HepG2 (cell line): Measurements from ENCODE around the gene ASTN2. TPM values are rescaled to one million over a fixed set of nuclear protein-coding genes. Genes with fewer than 3 reads are reported as not detected.

ENCODE experiments used
- ATAC-seq: fragments of 200-7000 bp; cut with Tn5 transposase; 3 replicates; pipeline ENCODE4 v1.9.1; 2020; ENCODE audit warnings: mild to moderate bottlenecking, moderate library complexity
- BruUV-seq: library from RNA; stranded (reverse); fragments of 400-500 nt; replicated peaks from 2 replicates; lab custom pipeline; 2021; lab: Mats Ljungman, UMichigan
- CTCF ChIA-PET: fragments of 300-600 bp; formaldehyde crosslinking; extraction: SDS; loops from one replicate; lab custom pipeline; 2021; ENCODE audit warnings: low total read pairs, inconsistent platforms, low intra/inter-chr PET ratio; lab: Yijun Ruan, JAX
- POLR2A ChIA-PET: fragments of 350-600 bp; sonication (Branson Sonifier 250); formaldehyde crosslinking; loops from one replicate; lab custom pipeline; 2020; ENCODE audit warnings: antibody characterized with exemption, inconsistent platforms; lab: Yijun Ruan, JAX
- DNase-seq: peaks from one replicate; pipeline ENCODE4 v3.0.0-alpha.2; 2015; ENCODE audit warnings: low spot score
- FAIRE-seq: peaks from 3 replicates; lab custom pipeline; 2011; peaks lifted over from hg19 to GRCh38; lab: Jason Lieb, UNC
- H2AFZ ChIP-seq: one replicate; pipeline ENCODE4 v1.6.1; 2011; ENCODE audit warnings: low read length, inconsistent platforms
- H3K27ac ChIP-seq: fragments of 300-600 bp; 3 replicates; pipeline ENCODE4 v1.8.0; 2011; ENCODE audit warnings: mixed run types, mild to moderate bottlenecking, mixed read lengths, low read length, inconsistent platforms; ENCODE audit not compliant: insufficient read depth; ENCODE audit errors: extremely low read length
- H3K27me3 ChIP-seq, 2 experiments: fragments of 200-600 bp in 1 of 2; 2 replicates in 1 of 2; 3 replicates in 1 of 2; pipeline versions ENCODE4 v1.6.0 to v1.8.0; 2011; ENCODE audit warnings: low read length in 2 of 2, mild to moderate bottlenecking in 2 of 2, moderate library complexity in 2 of 2, inconsistent platforms in 1 of 2; ENCODE audit not compliant: insufficient read depth in 2 of 2, control insufficient read depth in 1 of 2
- H3K36me3 ChIP-seq, 2 experiments: fragments of 200-600 bp in 1 of 2; replicated peaks in 1 of 2; 2 replicates in 1 of 2; 3 replicates in 1 of 2; pipeline versions ENCODE4 v1.5.1 to v1.8.0; 2011; ENCODE audit warnings: low read length in 2 of 2, inconsistent platforms in 1 of 2; ENCODE audit not compliant: insufficient read depth in 2 of 2, control insufficient read depth in 1 of 2
- H3K4me1 ChIP-seq: 2 replicates; pipeline ENCODE4 v1.5.1; 2012; ENCODE audit warnings: low read length, inconsistent platforms; ENCODE audit not compliant: insufficient read depth
- H3K4me2 ChIP-seq: 2 replicates; pipeline ENCODE4 v1.6.0; 2011; ENCODE audit warnings: low read depth, low read length, inconsistent platforms
- H3K4me3 ChIP-seq, 3 experiments: fragments of 200-600 bp in 1 of 3; sonication (generic), shearing (Covaris generic) in 1 of 3; replicated peaks in 1 of 3; 2 replicates each; pipeline ENCODE4 v1.5.1; 2011 to 2016; ENCODE audit warnings: low read length in 3 of 3, inconsistent platforms in 2 of 3, low read depth in 2 of 3, mild to moderate bottlenecking in 2 of 3, control low read depth in 1 of 3, mixed read lengths in 1 of 3; ENCODE audit not compliant: insufficient read depth in 1 of 3
- H3K79me2 ChIP-seq: one replicate; pipeline ENCODE4 v1.6.1; 2011; ENCODE audit warnings: low read length, inconsistent platforms; ENCODE audit not compliant: insufficient read depth
- H3K9ac ChIP-seq: 2 replicates; pipeline ENCODE4 v1.6.0; 2011; ENCODE audit warnings: mild to moderate bottlenecking, low read depth, low read length, inconsistent platforms; ENCODE audit not compliant: insufficient read depth
- H3K9me3 ChIP-seq: 2 replicates; pipeline ENCODE4 v1.5.1; 2012; ENCODE audit warnings: mild to moderate bottlenecking, low read length
- H4K20me1 ChIP-seq: 2 replicates; pipeline ENCODE4 v1.6.0; 2011; ENCODE audit warnings: inconsistent platforms, mild to moderate bottlenecking, low read length, moderate library complexity; ENCODE audit not compliant: insufficient read depth
- ARNT ChIP-seq: fragments of 450-650 bp; IDR thresholded peaks from 2 replicates; pipeline ENCODE4 v1.6.1; 2017
- ATF1 ChIP-seq: IDR thresholded peaks from 2 replicates; pipeline ENCODE4 v1.6.1; 2016; ENCODE audit warnings: mild to moderate bottlenecking, control low read depth
- NR0B2 ChIP-seq: sonication (generic); formaldehyde crosslinking; IDR thresholded peaks from 2 replicates; pipeline ENCODE4 v1.4.0; 2020; ENCODE audit warnings: mild to moderate bottlenecking, missing genetic modification reagents
- PHB2 ChIP-seq: fragments of 450-650 bp; IDR thresholded peaks from 2 replicates; pipeline ENCODE4 v1.6.1; 2018; ENCODE audit not compliant: partially characterized antibody
- TFDP1 ChIP-seq: IDR thresholded peaks from 2 replicates; pipeline ENCODE4 v1.6.1; 2016; ENCODE audit warnings: missing compliant biosample characterization, missing genetic modification reagents, borderline replicate concordance
- ZNF354B ChIP-seq: sonication (generic); formaldehyde crosslinking; IDR thresholded peaks from 2 replicates; pipeline ENCODE4 v1.8.0; 2022; ENCODE audit warnings: mild to moderate bottlenecking, missing genetic modification reagents
- ZNF543 ChIP-seq: sonication (generic); formaldehyde crosslinking; IDR thresholded peaks from 2 replicates; pipeline ENCODE4 v1.4.0; 2020; ENCODE audit warnings: mild to moderate bottlenecking, missing genetic modification reagents
- ZNF546 ChIP-seq: sonication (generic); formaldehyde crosslinking; conservative IDR thresholded peaks from 2 replicates; pipeline ENCODE4 v1.8.1; 2023; ENCODE audit warnings: mild to moderate bottlenecking, missing genetic modification reagents
- ZNF547 ChIP-seq: sonication (generic); formaldehyde crosslinking; IDR thresholded peaks from 2 replicates; pipeline ENCODE4 v1.5.1; 2020; ENCODE audit warnings: mild to moderate bottlenecking, missing genetic modification reagents
- WGBS: methylation state at CpG from one replicate; pipeline ENCODE4 v1.1.6; 2017; ENCODE audit warnings: low lambda C conversion rate; 5-methylcytosine and 5-hydroxymethylcytosine counted together
- in situ Hi-C: cut with HindIII; loops from 2 replicates; pipeline ENCODE4 v1.10.0; 2017; ENCODE audit warnings: low pct_unique_long_range_greater_than_20kb; ENCODE audit not compliant: extremely low pct_ligation_motif_present
- intact Hi-C: fragments of 100-400 bp; cut with micrococcal nuclease; formaldehyde crosslinking; loops from one replicate; pipeline ENCODE4 v1.10.0; 2022; ENCODE audit not compliant: unreplicated experiment
- polyA plus RNA-seq, 8 experiments: library from polyadenylated mRNA; depleted of rRNA in 3 of 8; stranded (reverse) in 7 of 8; unstranded in 1 of 8; fragments of >200 nt; fragmentation: Illumina TruSeq in 4 of 8; extraction: Trizol in 4 of 8; gene quantifications; 2 replicates each; pipeline versions ENCODE4 v1.2.1 to v1.2.3, GENCODE V29; 2011 to 2016; ENCODE audit warnings: low read depth in 4 of 8, missing spikeins in 1 of 8, mixed read lengths in 1 of 8; ENCODE audit not compliant: insufficient read depth in 1 of 8
- total RNA-seq, 5 experiments: library from RNA; depleted of rRNA; stranded (reverse); fragments of >200 nt; fragmentation: Illumina TruSeq; extraction: Trizol; gene quantifications; 2 replicates each; pipeline ENCODE4 v1.2.3, GENCODE V29; 2016; ENCODE audit warnings: low read depth in 1 of 5
- TF ChIP-seq, protein P1 (sequence below): sonication (generic); formaldehyde crosslinking; IDR thresholded peaks from 2 replicates; pipeline ENCODE4 v1.5.0; 2020; ENCODE audit warnings: missing genetic modification reagents
- TF ChIP-seq, protein P2 (sequence below): sonication (generic); formaldehyde crosslinking; IDR thresholded peaks from 2 replicates; pipeline ENCODE4 v1.4.0; 2020; ENCODE audit warnings: missing genetic modification reagents
- TF ChIP-seq, protein P3 (sequence below): sonication (generic); formaldehyde crosslinking; IDR thresholded peaks from 2 replicates; pipeline ENCODE4 v1.5.0; 2020; ENCODE audit warnings: missing genetic modification reagents

Gene ASTN2
- total and polyA plus RNA-seq, 2 of the 13 experiments (the other 11 are each of a cell fraction or from before 2014, with no cell fraction given), result 5.2 to 13.5 TPM

- Histone ChIP-seq H3K4me1 (no peaks in the 10 kb centered on the region), H3K4me3 (no peak overlapping the region), H3K36me3 (no peaks in the 10 kb centered on the region), H3K27me3 (no peaks in the 10 kb centered on the region), H3K9ac (no peak overlapping the region), H2AFZ (no peak overlapping the region), H3K9me3 (no peaks in the 10 kb centered on the region)
- ATAC-seq (no peak), FAIRE-seq (no peak)
- POLR2A ChIA-PET, result no interaction called here
- intact Hi-C loops, result no loop called here
- TF ChIP-seq, protein P1, sequence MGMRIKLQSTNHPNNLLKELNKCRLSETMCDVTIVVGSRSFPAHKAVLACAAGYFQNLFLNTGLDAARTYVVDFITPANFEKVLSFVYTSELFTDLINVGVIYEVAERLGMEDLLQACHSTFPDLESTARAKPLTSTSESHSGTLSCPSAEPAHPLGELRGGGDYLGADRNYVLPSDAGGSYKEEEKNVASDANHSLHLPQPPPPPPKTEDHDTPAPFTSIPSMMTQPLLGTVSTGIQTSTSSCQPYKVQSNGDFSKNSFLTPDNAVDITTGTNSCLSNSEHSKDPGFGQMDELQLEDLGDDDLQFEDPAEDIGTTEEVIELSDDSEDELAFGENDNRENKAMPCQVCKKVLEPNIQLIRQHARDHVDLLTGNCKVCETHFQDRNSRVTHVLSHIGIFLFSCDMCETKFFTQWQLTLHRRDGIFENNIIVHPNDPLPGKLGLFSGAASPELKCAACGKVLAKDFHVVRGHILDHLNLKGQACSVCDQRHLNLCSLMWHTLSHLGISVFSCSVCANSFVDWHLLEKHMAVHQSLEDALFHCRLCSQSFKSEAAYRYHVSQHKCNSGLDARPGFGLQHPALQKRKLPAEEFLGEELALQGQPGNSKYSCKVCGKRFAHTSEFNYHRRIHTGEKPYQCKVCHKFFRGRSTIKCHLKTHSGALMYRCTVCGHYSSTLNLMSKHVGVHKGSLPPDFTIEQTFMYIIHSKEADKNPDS (CRISPR knock-in tag), result no peak
- TF ChIP-seq TFDP1 (CRISPR knock-in tag) (no peak), ZNF547 (CRISPR knock-in tag) (no peak), NR0B2 (CRISPR knock-in tag) (no peak), ZNF546 (CRISPR knock-in tag) (no peak), ZNF543 (CRISPR knock-in tag) (no peak), ZNF354B (CRISPR knock-in tag) (no peak), PHB2 (no peak), ARNT (no peak), ATF1 (CRISPR knock-in tag) (no peak)
- TF ChIP-seq, protein P2, sequence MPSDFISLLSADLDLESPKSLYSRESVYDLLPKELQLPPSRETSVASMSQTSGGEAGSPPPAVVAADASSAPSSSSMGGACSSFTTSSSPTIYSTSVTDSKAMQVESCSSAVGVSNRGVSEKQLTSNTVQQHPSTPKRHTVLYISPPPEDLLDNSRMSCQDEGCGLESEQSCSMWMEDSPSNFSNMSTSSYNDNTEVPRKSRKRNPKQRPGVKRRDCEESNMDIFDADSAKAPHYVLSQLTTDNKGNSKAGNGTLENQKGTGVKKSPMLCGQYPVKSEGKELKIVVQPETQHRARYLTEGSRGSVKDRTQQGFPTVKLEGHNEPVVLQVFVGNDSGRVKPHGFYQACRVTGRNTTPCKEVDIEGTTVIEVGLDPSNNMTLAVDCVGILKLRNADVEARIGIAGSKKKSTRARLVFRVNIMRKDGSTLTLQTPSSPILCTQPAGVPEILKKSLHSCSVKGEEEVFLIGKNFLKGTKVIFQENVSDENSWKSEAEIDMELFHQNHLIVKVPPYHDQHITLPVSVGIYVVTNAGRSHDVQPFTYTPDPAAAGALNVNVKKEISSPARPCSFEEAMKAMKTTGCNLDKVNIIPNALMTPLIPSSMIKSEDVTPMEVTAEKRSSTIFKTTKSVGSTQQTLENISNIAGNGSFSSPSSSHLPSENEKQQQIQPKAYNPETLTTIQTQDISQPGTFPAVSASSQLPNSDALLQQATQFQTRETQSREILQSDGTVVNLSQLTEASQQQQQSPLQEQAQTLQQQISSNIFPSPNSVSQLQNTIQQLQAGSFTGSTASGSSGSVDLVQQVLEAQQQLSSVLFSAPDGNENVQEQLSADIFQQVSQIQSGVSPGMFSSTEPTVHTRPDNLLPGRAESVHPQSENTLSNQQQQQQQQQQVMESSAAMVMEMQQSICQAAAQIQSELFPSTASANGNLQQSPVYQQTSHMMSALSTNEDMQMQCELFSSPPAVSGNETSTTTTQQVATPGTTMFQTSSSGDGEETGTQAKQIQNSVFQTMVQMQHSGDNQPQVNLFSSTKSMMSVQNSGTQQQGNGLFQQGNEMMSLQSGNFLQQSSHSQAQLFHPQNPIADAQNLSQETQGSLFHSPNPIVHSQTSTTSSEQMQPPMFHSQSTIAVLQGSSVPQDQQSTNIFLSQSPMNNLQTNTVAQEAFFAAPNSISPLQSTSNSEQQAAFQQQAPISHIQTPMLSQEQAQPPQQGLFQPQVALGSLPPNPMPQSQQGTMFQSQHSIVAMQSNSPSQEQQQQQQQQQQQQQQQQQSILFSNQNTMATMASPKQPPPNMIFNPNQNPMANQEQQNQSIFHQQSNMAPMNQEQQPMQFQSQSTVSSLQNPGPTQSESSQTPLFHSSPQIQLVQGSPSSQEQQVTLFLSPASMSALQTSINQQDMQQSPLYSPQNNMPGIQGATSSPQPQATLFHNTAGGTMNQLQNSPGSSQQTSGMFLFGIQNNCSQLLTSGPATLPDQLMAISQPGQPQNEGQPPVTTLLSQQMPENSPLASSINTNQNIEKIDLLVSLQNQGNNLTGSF (CRISPR knock-in tag), result no peak
- TF ChIP-seq, protein P3, sequence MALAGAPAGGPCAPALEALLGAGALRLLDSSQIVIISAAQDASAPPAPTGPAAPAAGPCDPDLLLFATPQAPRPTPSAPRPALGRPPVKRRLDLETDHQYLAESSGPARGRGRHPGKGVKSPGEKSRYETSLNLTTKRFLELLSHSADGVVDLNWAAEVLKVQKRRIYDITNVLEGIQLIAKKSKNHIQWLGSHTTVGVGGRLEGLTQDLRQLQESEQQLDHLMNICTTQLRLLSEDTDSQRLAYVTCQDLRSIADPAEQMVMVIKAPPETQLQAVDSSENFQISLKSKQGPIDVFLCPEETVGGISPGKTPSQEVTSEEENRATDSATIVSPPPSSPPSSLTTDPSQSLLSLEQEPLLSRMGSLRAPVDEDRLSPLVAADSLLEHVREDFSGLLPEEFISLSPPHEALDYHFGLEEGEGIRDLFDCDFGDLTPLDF (CRISPR knock-in tag), result no peak
- TF ChIP-seq, all 625 proteins: peak for 0
- in situ Hi-C loops, result no loop called here
- 6% methylated on average over 5 of the region's 5 CpGs for WGBS
- no TSS peak for BruUV-seq
- CTCF ChIA-PET, result no interaction called here
- H4K20me1 ChIP-seq, result no peaks in the 10 kb centered on the region
- no peak overlapping the region for H3K4me2 ChIP-seq
- H3K79me2 ChIP-seq, result no peaks in the 10 kb centered on the region
- no peak for DNase-seq
- no peak overlapping the region for H3K27ac ChIP-seq
Observed at GRCh38 chr9:116935149-116935897, 479.5 kb downstream of the ASTN2 start.
